Keratinocyte (primary cell): ENCODE measurements around the gene B9D1. TPM values are rescaled to one million over a fixed set of nuclear protein-coding genes. Genes with fewer than 3 reads are reported as not detected.

ENCODE experiments used
- DNase-seq: peaks from one replicate; pipeline ENCODE4 v3.0.0-alpha.2; 2011; ENCODE audit warnings: low read depth, missing footprints, low spot score
- FAIRE-seq: peaks from 2 replicates; lab custom pipeline; 2011; peaks lifted over from hg19 to GRCh38; lab: Jason Lieb, UNC
- H2AFZ ChIP-seq: 2 replicates; pipeline ENCODE4 v1.6.0; 2012; ENCODE audit warnings: low read length, control low read depth, inconsistent platforms; ENCODE audit not compliant: control insufficient read depth
- H3K27ac ChIP-seq: 2 replicates; pipeline ENCODE4 v1.5.1; 2011; ENCODE audit warnings: low read length; ENCODE audit not compliant: control insufficient read depth, insufficient read depth
- H3K27me3 ChIP-seq: 3 replicates; pipeline ENCODE4 v1.6.0; 2011; ENCODE audit warnings: low read length; ENCODE audit not compliant: control insufficient read depth, insufficient read depth; ENCODE audit errors: extremely low read depth
- H3K36me3 ChIP-seq, 2 experiments: 2 replicates in 1 of 2; 3 replicates in 1 of 2; pipeline ENCODE4 v1.5.1; 2011; ENCODE audit warnings: low read length in 2 of 2, mild to moderate bottlenecking in 1 of 2; ENCODE audit not compliant: control insufficient read depth in 2 of 2, insufficient read depth in 2 of 2; ENCODE audit errors: extremely low read depth in 1 of 2
- H3K4me1 ChIP-seq: 3 replicates; pipeline ENCODE4 v1.5.1; 2011; ENCODE audit warnings: low read length; ENCODE audit not compliant: control insufficient read depth, insufficient read depth; ENCODE audit errors: extremely low read depth
- H3K4me2 ChIP-seq: 3 replicates; pipeline ENCODE4 v1.6.0; 2011; ENCODE audit warnings: low read depth, low read length; ENCODE audit not compliant: control insufficient read depth, insufficient read depth; ENCODE audit errors: extremely low read depth
- H3K4me3 ChIP-seq, 3 experiments: fragments of 200-600 bp in 1 of 3; sonication (generic) in 1 of 3; 2 replicates in 2 of 3; 3 replicates in 1 of 3; pipeline ENCODE4 v1.5.1; 2011 to 2016; ENCODE audit warnings: low read length in 3 of 3, mild to moderate bottlenecking in 3 of 3, control low read depth in 2 of 3, inconsistent platforms in 1 of 3, low read depth in 1 of 3, mixed read lengths in 1 of 3, mixed run types in 1 of 3, moderate library complexity in 1 of 3; ENCODE audit not compliant: control insufficient read depth in 2 of 3, insufficient read depth in 2 of 3; ENCODE audit errors: extremely low read depth in 1 of 3
- H3K79me2 ChIP-seq: 2 replicates; pipeline ENCODE4 v1.6.0; 2012; ENCODE audit warnings: low read length; ENCODE audit not compliant: control insufficient read depth, insufficient read depth
- H3K9ac ChIP-seq: 3 replicates; pipeline ENCODE4 v1.6.0; 2011; ENCODE audit warnings: low read length; ENCODE audit not compliant: control insufficient read depth, insufficient read depth; ENCODE audit errors: extremely low read depth
- H3K9me1 ChIP-seq: 3 replicates; pipeline ENCODE4 v1.6.0; 2011; ENCODE audit warnings: low read length; ENCODE audit not compliant: control insufficient read depth, insufficient read depth; ENCODE audit errors: extremely low read depth
- H3K9me3 ChIP-seq: 2 replicates; pipeline ENCODE4 v1.5.1; 2012; ENCODE audit warnings: low read depth, low read length; ENCODE audit not compliant: control insufficient read depth
- H4K20me1 ChIP-seq: 3 replicates; pipeline ENCODE4 v1.6.0; 2011; ENCODE audit warnings: low read length; ENCODE audit not compliant: control insufficient read depth, insufficient read depth; ENCODE audit errors: extremely low read depth
- EZH2 ChIP-seq: IDR thresholded peaks from one replicate; pipeline ENCODE4 v1.6.1; 2012; ENCODE audit warnings: inconsistent platforms, mild to moderate bottlenecking, low read length, moderate library complexity
- dilution Hi-C: fragments of 300-500 bp; cut with MboI; formaldehyde crosslinking; loops from one replicate; pipeline ENCODE4 v1.7.0; 2020; ENCODE audit warnings: low sequenced_read_pairs; ENCODE audit not compliant: extremely low pct_ligation_motif_present
- polyA plus RNA-seq, 5 experiments: library from polyadenylated mRNA; depleted of rRNA in 3 of 5; stranded (reverse) in 3 of 5; stranded (forward) in 1 of 5; unstranded in 1 of 5; fragments of >200 nt; gene quantifications; 1 replicate in 1 of 5; 2 replicates in 3 of 5; 3 replicates in 1 of 5; pipeline versions ENCODE4 v1.2.1 to v1.2.3, GENCODE V29; 2011 to 2012; ENCODE audit warnings: missing spikeins in 2 of 5, low read depth in 1 of 5, low replicate concordance in 1 of 5
- TF ChIP-seq, protein P1 (sequence below), 3 experiments: IDR thresholded peaks in 1 of 3; conservative IDR thresholded peaks in 1 of 3; optimal IDR thresholded peaks in 1 of 3; 2 replicates in 2 of 3; 3 replicates in 1 of 3; pipeline versions ENCODE3 to v1.5.1; 2011; ENCODE audit warnings: low read length in 3 of 3, mild to moderate bottlenecking in 3 of 3, moderate library complexity in 2 of 3, control low read depth in 1 of 3, inconsistent platforms in 1 of 3; ENCODE audit not compliant: insufficient read depth in 2 of 3; ENCODE audit errors: extremely low read depth in 1 of 3

The B9D1 gene
- polyA plus RNA-seq, 1 donor (not counting 4 experiments of a cell fraction or from before 2014, with no cell fraction given): 30.3 TPM

- H3K9me1 ChIP-seq: peaks cover 4% of the 10 kb centered on the region
- no peak for FAIRE-seq
- H3K36me3 ChIP-seq: peaks cover 13 to 34% of the 10 kb centered on the region in 2 experiments
- H3K79me2 ChIP-seq: peaks cover 4% of the 10 kb centered on the region
- dilution Hi-C loops: no loop called here
- DNase-seq: no peak
- no peak for TF ChIP-seq EZH2
- TF ChIP-seq, protein P1, sequence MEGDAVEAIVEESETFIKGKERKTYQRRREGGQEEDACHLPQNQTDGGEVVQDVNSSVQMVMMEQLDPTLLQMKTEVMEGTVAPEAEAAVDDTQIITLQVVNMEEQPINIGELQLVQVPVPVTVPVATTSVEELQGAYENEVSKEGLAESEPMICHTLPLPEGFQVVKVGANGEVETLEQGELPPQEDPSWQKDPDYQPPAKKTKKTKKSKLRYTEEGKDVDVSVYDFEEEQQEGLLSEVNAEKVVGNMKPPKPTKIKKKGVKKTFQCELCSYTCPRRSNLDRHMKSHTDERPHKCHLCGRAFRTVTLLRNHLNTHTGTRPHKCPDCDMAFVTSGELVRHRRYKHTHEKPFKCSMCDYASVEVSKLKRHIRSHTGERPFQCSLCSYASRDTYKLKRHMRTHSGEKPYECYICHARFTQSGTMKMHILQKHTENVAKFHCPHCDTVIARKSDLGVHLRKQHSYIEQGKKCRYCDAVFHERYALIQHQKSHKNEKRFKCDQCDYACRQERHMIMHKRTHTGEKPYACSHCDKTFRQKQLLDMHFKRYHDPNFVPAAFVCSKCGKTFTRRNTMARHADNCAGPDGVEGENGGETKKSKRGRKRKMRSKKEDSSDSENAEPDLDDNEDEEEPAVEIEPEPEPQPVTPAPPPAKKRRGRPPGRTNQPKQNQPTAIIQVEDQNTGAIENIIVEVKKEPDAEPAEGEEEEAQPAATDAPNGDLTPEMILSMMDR (optimal IDR thresholded peaks at IDR 0.05 in 1 of 3, IDR thresholded peaks at IDR 0.05 in 1 of 3, conservative IDR thresholded peaks at IDR 0.05 in 1 of 3; ENCODE audit: extremely low read depth in 1 of 3, insufficient read depth in 2 of 3, low read length in 3 of 3): no peak
- no peaks in the 10 kb centered on the region for H3K9me3 ChIP-seq
- H3K27ac ChIP-seq: no peak overlapping the region
- no peak overlapping the region for H3K4me2 ChIP-seq
- no peak overlapping the region for H3K9ac ChIP-seq
- H3K4me3 ChIP-seq: no peak overlapping the region
- H4K20me1 ChIP-seq: no peaks in the 10 kb centered on the region
- H3K27me3 ChIP-seq: no peaks in the 10 kb centered on the region
- H3K4me1 ChIP-seq: peaks cover 20% of the 10 kb centered on the region
- H2AFZ ChIP-seq: no peak overlapping the region
Observed at GRCh38 chr17:19308398-19308797, 54.1 kb downstream of the B9D1 start.

DNA sequence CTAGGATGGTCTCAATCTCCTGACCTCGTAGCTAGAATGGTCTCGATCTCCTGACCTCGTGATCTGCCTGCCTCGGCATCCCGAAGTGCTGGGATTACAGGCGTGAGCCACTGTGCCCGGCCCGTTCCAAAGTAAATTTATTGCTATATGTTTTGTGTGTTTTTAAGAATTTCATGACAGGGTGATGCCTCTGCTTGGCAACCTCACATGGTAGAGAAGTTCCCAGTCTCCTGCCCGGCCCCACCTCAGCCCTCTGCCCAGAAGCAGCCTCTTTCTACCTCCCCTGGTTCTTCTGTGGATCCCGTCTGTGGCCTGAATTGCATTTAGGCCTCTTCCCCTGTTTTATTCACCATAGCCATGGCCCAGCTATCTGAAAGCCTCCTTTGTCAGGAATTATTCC is 55.0 kb downstream of the B9D1 start:
- Histone ChIP-seq H4K20me1 (no peaks in the 10 kb centered on the region), H3K4me2 (no peak overlapping the region), H3K27ac (no peak overlapping the region), H3K79me2 (peaks cover 4% of the 10 kb centered on the region), H3K9me3 (no peaks in the 10 kb centered on the region), H3K36me3 (peaks cover 10 to 31% of the 10 kb centered on the region in 2 experiments), H3K27me3 (no peaks in the 10 kb centered on the region), H3K9ac (no peak overlapping the region), H3K9me1 (peaks cover 4% of the 10 kb centered on the region), H3K4me3 (no peak overlapping the region), H3K4me1 (peaks cover 13% of the 10 kb centered on the region), H2AFZ (no peak overlapping the region)
- TF ChIP-seq, protein P1 (optimal IDR thresholded peaks at IDR 0.05 in 1 of 3, IDR thresholded peaks at IDR 0.05 in 1 of 3, conservative IDR thresholded peaks at IDR 0.05 in 1 of 3; ENCODE audit: extremely low read depth in 1 of 3, insufficient read depth in 2 of 3, low read length in 3 of 3): no peak
- no peak for TF ChIP-seq EZH2
- no peak for DNase-seq
- dilution Hi-C loops: no loop called here
- no peak for FAIRE-seq
